Uterus (tissue), 4 donors: Measurements from ENCODE around the gene NKX2-2. TPM values are rescaled to one million over a fixed set of nuclear protein-coding genes. Genes with fewer than 3 reads are reported as not detected.

ENCODE experiments used
- DNase-seq, 2 donors: peaks; one replicate each; pipeline ENCODE4 v3.0.0-alpha.2; 2019 to 2020
- H3K27ac ChIP-seq, 2 donors: fragments of 200-600 bp; sonication (generic); 1 replicate in 1 of 2; 2 replicates in 1 of 2; pipeline ENCODE4 v1.5.1; 2016 to 2018
- H3K27me3 ChIP-seq, 2 donors: fragments of 200-600 bp; sonication (generic); one replicate each; pipeline ENCODE4 v1.5.1; 2018 to 2019; ENCODE audit warnings: control low read depth in 1 of 2
- H3K36me3 ChIP-seq, 2 donors: fragments of 200-600 bp; sonication (generic); one replicate each; pipeline ENCODE4 v1.5.1; 2019; ENCODE audit warnings: control low read depth in 1 of 2
- H3K4me1 ChIP-seq, 2 donors: fragments of 200-600 bp; sonication (generic); one replicate each; pipeline ENCODE4 v1.5.1; 2018 to 2019; ENCODE audit warnings: control low read depth in 1 of 2
- H3K4me3 ChIP-seq, 2 donors: fragments of 200-600 bp; sonication (generic); 1 replicate in 1 of 2; 2 replicates in 1 of 2; pipeline ENCODE4 v1.5.1; 2018 to 2019; ENCODE audit warnings: mild to moderate bottlenecking in 1 of 2
- H3K9me3 ChIP-seq, 2 donors: fragments of 200-600 bp; sonication (generic); one replicate each; pipeline ENCODE4 v1.5.1; 2019; ENCODE audit warnings: control low read depth in 1 of 2
- POLR2A ChIP-seq, 2 donors: fragments of 450-650 bp; IDR thresholded peaks; one replicate each; pipeline ENCODE4 v1.6.1; 2016; ENCODE audit warnings: antibody characterized with exemption in 2 of 2, mild to moderate bottlenecking in 1 of 2, moderate library complexity in 1 of 2
- intact Hi-C: fragments of 100-400 bp; cut with DNase I; formaldehyde crosslinking; loops from one replicate; pipeline ENCODE4 v1.15.1; 2023; ENCODE audit warnings: low total_unique reads
- total RNA-seq, 4 donors: library from RNA; depleted of rRNA in 3 of 4; stranded (reverse); fragments of >200 nt in 3 of 4; gene quantifications; one replicate each; pipeline versions ENCODE4 v1.1.0 to v1.2.4, GENCODE V29; 2014 to 2023
- TF ChIP-seq, protein P1 (sequence below), 4 experiments: fragments of 200-600 bp in 2 of 4; fragments of 450-650 bp in 2 of 4; sonication (generic) in 2 of 4; IDR thresholded peaks; one replicate each; pipeline ENCODE4 v1.5.1; 2016 to 2019; ENCODE audit warnings: antibody characterized with exemption in 4 of 4, mild to moderate bottlenecking in 2 of 4, moderate library complexity in 1 of 4
- donor health status: DM: yes; HTN: yes; CAD: no.

Gene NKX2-2
- total RNA-seq, 4 donors from 2014 or later = not detected

DNA sequence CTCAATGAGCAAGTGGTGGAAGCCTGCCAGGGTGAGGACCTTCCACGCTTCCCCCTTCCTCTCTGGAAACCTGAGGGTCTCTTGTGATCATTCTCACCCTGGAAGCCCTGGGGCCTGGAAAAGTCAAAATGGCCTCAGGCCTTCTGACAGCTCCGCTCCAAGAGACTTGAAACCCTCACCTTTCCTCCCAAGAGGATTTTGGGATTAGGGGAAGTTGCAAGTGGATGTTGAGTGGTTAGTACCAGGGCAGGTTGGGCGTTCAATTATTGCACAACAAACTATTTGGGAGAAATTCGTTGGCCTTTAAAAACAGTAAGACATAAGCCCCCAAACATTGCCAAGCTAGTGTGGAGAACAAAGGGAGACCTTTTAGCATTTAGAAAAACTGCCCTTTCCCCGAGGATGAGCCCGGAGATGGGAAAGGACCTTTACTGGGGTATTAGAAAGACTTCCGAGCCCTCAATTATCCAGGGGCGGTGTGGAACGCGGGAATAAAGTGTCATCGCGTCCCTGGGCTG lies 4.7 kb downstream of the NKX2-2 start:
- no peaks in the 10 kb centered on the region for H3K9me3 ChIP-seq
- intact Hi-C loops = loop anchor here (5.0 to 10.0 kb wide), 2 partner anchors 272 to 644 kb away; no protein-coding TSS in a partner anchor
- no peak for TF ChIP-seq POLR2A (IDR thresholded peaks at IDR 0.05)
- TF ChIP-seq, protein P1, sequence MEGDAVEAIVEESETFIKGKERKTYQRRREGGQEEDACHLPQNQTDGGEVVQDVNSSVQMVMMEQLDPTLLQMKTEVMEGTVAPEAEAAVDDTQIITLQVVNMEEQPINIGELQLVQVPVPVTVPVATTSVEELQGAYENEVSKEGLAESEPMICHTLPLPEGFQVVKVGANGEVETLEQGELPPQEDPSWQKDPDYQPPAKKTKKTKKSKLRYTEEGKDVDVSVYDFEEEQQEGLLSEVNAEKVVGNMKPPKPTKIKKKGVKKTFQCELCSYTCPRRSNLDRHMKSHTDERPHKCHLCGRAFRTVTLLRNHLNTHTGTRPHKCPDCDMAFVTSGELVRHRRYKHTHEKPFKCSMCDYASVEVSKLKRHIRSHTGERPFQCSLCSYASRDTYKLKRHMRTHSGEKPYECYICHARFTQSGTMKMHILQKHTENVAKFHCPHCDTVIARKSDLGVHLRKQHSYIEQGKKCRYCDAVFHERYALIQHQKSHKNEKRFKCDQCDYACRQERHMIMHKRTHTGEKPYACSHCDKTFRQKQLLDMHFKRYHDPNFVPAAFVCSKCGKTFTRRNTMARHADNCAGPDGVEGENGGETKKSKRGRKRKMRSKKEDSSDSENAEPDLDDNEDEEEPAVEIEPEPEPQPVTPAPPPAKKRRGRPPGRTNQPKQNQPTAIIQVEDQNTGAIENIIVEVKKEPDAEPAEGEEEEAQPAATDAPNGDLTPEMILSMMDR (IDR thresholded peaks at IDR 0.05) = no peak
- H3K36me3 ChIP-seq = no peaks in the 10 kb centered on the region
- no peak for DNase-seq
- peaks cover 10 to 64% of the 10 kb centered on the region in 2 donors for H3K27me3 ChIP-seq
- H3K27ac ChIP-seq = no peak overlapping the region
- H3K4me3 ChIP-seq = no peak overlapping the region
- peaks cover 0 to 32% of the 10 kb centered on the region in 2 donors for H3K4me1 ChIP-seq

DNA sequence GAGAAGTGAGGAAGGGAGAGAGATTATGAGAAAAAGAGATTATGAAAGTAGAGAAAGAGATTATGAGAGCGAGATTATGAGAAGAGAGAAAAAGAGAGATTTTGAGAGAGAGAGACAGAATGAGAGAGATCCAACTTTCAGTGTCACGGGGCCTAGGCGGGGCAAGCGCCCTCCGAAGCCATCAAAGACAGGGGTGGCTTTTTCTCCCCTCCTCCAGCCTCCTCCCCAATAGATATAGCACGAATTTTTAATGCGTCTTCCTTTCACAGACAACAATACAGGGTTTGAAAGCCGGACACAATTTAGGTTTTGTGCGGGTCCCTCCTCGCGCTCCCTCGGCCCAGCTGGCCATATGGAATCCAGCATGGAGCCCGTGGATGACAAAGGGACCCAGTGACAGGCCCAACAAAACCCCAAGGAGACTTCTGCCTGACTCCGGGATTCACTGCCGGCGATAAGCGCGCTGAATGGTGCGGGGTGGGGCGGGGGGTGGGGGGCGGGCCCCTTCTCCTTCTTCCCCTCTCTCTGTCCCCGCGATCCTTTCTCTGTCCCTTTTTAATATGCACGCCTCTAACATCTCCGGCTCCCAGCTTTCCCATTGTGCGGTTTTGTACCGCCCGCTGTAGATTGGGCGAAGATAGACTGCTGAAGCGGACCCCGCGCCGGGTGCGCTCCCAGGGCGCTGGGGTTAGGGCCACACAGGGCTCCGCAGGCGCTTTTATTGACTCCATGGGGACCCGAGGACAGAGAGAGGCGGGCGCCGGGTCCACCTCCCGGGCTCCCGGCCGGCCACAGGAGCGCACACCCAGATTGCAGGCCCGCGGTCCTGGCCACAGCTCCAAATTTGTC lies 5.4 kb downstream of the NKX2-2 start:
- peaks cover 0 to 32% of the 10 kb centered on the region in 2 donors for H3K4me1 ChIP-seq
- no peaks in the 10 kb centered on the region for H3K36me3 ChIP-seq
- no peaks in the 10 kb centered on the region for H3K9me3 ChIP-seq
- H3K27ac ChIP-seq = no peak overlapping the region
- no peak for TF ChIP-seq POLR2A (IDR thresholded peaks at IDR 0.05)
- TF ChIP-seq, protein P1 (IDR thresholded peaks at IDR 0.05) = no peak
- no peak overlapping the region for H3K4me3 ChIP-seq
- DNase-seq = no peak
- peaks cover 10 to 60% of the 10 kb centered on the region in 2 donors for H3K27me3 ChIP-seq
- intact Hi-C loops = loop anchor here (5.0 to 10.0 kb wide), 2 partner anchors 271 to 644 kb away; no protein-coding TSS in a partner anchor

DNA sequence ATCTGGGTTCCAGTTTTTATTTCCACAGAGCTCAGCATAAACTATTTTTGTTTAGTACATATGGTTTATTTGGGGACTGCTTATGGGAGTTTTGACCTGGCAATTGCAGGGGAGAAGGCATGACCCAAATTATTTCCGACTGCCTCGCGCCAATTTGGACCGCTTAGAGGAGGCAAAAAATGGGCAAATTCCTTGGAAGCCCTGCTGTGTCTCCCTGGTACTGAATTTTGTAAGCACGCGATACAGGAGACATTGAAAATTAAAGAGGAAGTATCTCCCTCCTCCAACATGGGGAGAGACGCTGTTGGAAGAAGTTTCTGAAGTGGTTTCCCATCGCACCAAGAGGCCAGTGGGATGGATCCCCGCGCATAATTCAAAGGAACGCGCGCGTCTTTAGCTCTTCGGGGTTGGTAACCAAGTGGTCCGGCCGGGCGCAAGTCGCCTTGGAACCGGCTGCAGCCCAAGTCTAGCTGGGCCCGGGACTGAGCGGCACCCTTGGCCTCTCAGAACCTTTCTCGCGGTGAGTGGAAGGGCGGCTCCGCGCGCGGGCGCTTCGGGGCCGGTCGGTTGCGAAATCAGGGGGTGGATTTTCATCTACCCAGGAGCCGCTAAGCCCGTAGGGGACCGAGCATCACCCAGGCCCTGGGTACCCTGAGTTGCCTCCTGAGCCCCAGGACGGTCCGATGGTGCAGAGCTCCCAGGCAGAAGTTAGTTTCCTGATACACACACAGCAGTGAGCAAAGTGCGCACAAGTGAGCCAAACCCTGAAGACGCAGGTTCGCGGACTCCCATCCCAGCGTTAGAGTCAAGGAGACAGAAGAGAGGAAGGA lies 6.2 kb downstream of the NKX2-2 start:
- Histone ChIP-seq H3K36me3 (no peaks in the 10 kb centered on the region), H3K9me3 (no peaks in the 10 kb centered on the region), H3K27me3 (peaks cover 10 to 52% of the 10 kb centered on the region in 2 donors), H3K4me1 (peaks cover 0 to 24% of the 10 kb centered on the region in 2 donors), H3K27ac (no peak overlapping the region), H3K4me3 (no peak overlapping the region)
- TF ChIP-seq, protein P1 (IDR thresholded peaks at IDR 0.05) = no peak
- TF ChIP-seq POLR2A (IDR thresholded peaks at IDR 0.05) = no peak
- intact Hi-C loops = loop anchor here (5.0 to 10.0 kb wide), 2 partner anchors 270 to 643 kb away; no protein-coding TSS in a partner anchor
- DNase-seq = no peak

DNA sequence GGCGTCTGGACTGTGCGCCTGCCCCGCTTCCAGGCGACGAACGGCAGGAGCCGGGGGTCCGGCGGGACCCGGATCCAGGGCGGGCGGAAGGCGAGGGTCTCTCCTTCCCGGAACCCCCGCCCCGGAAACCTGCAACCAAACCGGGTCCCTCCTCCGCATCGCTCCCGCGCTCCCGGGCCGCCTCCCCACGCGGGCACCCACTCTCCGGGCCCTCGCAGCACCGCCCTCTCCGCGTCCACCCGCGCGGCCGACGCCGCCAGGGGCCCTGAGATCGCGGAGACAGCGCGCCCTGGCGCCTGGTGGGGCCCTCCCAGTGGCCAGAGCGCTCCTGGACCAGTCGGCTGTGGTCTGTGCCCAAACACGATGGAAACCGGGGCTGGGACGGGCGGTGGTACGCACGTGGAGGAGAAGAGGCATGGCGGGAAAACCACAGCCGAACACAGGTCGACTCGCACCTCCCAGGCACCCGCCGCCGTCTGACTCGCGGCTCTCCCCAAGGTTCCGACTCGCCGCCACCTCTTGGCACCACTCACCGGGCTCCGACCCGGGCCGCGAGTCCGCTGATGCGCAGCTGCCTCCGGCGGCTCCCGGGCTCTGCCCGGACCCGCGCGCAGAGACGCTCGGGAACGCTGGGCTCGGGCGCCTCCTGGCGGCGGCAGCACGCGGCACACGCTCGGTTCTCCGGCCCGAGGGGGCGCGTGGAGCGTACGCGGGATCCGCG lies 7.9 kb downstream of the NKX2-2 start:
- no peaks in the 10 kb centered on the region for H3K9me3 ChIP-seq
- H3K27me3 ChIP-seq = peaks cover 10 to 35% of the 10 kb centered on the region in 2 donors
- no peaks in the 10 kb centered on the region for H3K36me3 ChIP-seq
- intact Hi-C loops = loop anchor here (5.0 to 10.0 kb wide), 2 partner anchors 269 to 641 kb away; no protein-coding TSS in a partner anchor
- DNase-seq = no peak
- TF ChIP-seq, protein P1 (IDR thresholded peaks at IDR 0.05) = peak; percentile 7 to 65 (median 46)
- no peak for TF ChIP-seq POLR2A (IDR thresholded peaks at IDR 0.05)
- H3K4me1 ChIP-seq = peaks cover 0 to 16% of the 10 kb centered on the region in 2 donors
- H3K4me3 ChIP-seq = peak overlapping the region in 1 of 2 donors; percentile 12
- no peak overlapping the region for H3K27ac ChIP-seq
